Measurements from ENCODE around the gene HAL. TPM values are rescaled to one million over a fixed set of nuclear protein-coding genes. Genes with fewer than 3 reads are reported as not detected.

Gene HAL
- polyA plus RNA-seq, 3 donors: 0.13 to 1.2 (median 1.2) TPM

- no peak for DNase-seq
Observed at GRCh38 chr12:95942101-95942523, 54.0 kb downstream of the HAL start.

DNA sequence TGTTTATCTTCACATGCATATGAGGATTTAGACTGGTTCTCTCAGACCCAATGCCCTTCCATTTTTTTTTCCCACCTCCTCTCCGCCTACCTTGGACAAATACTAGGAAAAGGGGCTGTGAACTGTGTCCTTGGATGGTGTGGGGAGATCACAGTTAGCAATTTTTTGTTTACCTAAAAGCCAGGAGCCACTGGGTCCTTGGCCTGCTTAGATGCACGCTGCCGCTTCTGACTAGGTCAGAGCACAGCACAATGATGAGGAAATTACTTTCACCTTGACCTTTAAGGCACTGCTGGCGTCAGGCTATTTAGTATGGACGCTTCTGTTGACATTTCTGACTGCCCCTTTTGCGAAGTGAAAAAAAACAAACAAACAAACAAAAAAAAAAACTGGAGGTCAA lies 55.6 kb downstream of the HAL start:
- DNase-seq: no peak

Other genes starting within 250 kb of the HAL start
- 100 to 1,000 TPM in 1 of 3 donors, 10 to 100 TPM in 2; 82.5 to 126 (median 95.5) TPM for gene NTN4, start 205.6 kb downstream of the HAL start, polyA plus RNA-seq (ENCODE audit: insufficient read length in 3 of 3)
- 100 to 1,000 TPM in 1 of 3 donors, 10 to 100 TPM in 2; 84.3 to 101 (median 84.8) TPM for gene SNRPF, start 137.4 kb downstream of the HAL start, polyA plus RNA-seq (ENCODE audit: insufficient read length in 3 of 3)
- gene CCDC38, start 53.7 kb downstream of the HAL start, polyA plus RNA-seq (ENCODE audit: insufficient read length in 3 of 3): under 1 TPM; 0.24 to 0.99 (median 0.66) TPM
- 1 to 10 TPM; 1.0 to 1.7 (median 1.4) TPM for gene AMDHD1, start 53.0 kb downstream of the HAL start, polyA plus RNA-seq (ENCODE audit: insufficient read length in 3 of 3)
- gene LTA4H, start 39.2 kb upstream of the HAL start, polyA plus RNA-seq (ENCODE audit: insufficient read length in 3 of 3): 100 to 1,000 TPM; 115 to 130 (median 123) TPM
- 10 to 100 TPM; 45.0 to 53.7 (median 47.3) TPM for gene ELK3, start 198.0 kb upstream of the HAL start, polyA plus RNA-seq (ENCODE audit: insufficient read length in 3 of 3)

Data from renal pelvis (tissue), 4 donors.